HG02884 (cell line): Measurements from ENCODE around the gene KCNH1.

Experiments used
- ATAC-seq: cut with Tn5 transposase; IDR thresholded peaks from one replicate; pipeline ENCODE4 v1.9.1; 2021; ENCODE audit warnings: mild to moderate bottlenecking, moderate library complexity; ENCODE audit not compliant: unreplicated experiment

Gene KCNH1

GRCh38 chr1:210655511-210655910, 478.4 kb downstream of the KCNH1 start:
- ATAC-seq, result no peak

DNA sequence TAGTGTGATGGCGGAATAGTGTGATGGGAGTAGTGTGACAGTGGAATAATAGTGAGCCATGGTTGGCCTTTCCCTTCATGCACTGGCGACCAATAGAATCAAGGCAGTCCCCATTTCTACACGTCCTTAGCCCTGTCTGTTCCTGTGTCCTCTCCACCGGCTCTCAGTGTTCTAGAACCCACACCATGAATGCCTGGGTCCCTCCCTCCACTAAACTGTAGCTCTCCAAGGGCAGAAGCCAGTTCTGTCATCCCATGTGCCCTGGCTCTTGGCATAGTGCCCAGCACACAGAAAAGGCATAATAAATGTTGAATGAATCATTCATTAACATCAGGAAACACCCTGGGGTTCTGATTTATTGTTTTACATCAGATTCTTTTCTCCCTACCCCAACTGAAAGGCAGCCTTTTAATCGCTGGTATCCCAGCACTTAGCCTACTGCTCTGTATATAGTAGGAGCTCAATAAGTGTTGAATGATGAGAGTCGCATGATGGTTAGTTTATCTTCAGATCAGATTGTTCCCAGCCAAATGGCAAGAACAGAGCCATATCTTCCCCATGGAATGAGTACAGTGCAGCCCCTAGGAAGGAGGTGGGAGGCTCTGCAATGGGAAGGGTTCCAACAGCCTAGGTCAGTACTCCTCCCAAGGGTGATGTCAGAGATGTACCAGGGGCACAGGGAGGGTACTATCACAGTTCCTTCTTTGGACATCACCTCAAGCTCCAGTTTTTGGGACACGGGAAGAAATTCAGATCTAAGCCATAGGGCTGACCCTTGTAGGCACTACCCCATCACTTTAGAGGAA, 479.6 kb downstream of the KCNH1 start:
- ATAC-seq, result no peak

DNA sequence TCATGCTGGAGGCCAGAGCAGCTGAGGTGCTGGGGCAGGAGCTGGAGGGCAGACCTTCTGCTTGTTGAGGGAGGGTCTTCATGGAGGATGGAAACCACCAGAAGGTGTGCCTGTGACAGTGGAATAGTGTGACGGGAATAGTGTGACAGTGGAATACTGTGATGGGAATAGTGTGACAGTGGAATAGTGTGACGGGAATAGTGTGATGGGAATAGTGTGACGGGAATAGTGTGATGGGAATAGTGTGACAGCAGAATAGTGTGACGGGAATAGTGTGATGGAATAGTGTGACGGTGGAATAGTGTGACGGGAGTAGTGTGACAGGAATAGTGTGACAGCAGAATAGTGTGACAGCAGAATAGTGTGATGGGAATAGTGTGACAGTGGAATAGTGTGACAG, 480.2 kb downstream of the KCNH1 start:
- ATAC-seq, result no peak

DNA sequence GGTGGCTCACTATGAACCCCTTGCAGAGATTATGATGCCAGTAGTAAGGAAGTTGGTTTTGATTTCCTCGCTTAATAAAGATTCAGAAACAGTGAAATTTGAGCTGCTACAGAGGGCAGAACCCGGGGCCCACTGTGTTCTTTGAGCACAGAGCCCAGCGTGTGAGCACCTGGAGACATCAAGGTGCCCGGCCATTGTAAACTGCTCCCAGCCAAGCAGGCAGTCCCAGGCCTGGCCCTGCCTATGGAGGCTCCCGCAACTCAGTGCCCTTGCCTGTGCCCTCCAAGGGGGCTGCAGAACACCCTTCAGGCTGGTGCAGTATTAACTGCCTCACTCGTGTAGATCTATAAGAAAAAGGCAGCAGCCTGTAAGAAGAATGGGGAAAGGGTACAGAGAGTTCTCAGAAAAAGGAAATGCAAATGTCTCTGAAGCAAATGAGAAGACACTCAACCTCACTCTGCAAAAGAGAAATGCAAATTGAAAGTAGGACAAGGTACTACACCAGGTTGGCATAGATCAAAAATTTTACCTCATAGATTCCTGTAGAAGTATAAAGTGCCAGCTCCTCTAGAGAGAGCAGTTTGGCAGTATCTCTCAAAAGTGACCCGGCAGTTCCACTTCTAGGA, 481.5 kb downstream of the KCNH1 start:
- no peak for ATAC-seq

GRCh38 chr1:210650403-210650802, 483.5 kb downstream of the KCNH1 start:
- no peak for ATAC-seq

- ATAC-seq, result no peak
Observed at GRCh38 chr1:210648588-210649269, 485.2 kb downstream of the KCNH1 start.

DNA sequence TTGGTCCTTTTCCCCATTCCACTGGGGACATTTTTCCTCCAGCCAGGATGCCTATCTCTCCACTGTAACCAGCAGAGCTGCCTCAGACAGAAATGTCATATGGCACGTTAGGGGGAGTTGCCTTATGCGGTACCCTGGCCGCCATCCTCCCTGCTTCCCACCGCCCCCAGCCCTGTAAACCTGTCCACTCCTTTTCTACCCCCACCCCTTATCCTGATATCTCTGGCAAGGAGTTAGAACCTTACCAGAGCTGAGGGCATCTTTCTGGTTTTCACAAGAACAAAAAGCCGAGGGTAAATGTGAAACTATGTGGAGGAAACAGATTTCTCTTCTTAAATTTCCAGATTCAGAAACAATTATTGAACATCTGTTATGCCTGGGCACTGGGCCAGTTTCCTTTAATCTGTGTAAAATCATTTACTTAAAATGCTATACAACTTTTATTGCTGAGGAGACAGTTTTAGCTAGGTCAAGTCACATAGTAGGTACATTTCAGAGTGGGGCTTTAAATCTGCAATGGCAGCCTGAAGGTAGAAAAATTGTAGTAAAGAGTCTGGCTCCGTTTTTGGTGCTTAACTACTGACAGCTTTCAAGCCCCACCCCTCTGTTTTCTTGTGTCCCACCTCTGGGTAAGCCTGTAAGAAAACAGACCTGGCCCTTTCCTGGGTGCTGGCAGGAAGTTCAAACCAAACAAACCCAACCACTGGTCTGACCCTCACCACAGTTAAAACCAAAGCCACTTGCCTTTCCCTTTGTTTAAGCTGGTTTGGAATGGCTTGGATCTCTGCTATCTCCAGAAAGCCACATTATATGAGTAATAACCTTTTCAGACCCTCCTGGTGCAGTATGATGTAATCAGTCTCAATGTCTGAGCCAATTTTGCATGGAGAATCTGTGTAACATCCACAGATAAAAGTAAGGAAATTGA, 486.3 kb downstream of the KCNH1 start:
- no peak for ATAC-seq

DNA sequence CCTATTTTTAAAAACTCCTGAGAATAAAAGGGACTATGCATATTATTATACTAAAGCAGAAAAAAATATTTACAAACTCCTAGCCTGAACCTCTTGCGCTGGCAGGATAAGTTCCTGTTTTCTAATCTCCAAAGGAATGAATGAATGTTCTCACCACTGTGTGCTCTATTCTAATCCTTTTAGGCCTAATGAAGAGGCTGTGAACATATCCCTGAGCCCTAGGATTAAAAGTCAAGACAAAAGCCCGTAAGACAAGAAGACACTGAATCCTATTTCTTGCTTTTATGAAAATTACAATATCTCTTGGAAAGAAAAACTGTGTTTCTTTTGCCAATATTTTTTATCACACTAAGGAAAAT, 487.7 kb downstream of the KCNH1 start:
- no peak for ATAC-seq

GRCh38 chr1:210645582-210646257, 488.2 kb downstream of the KCNH1 start:
- no peak for ATAC-seq

- ATAC-seq, result no peak
Observed at GRCh38 chr1:210641582-210641981, 492.4 kb downstream of the KCNH1 start.

DNA sequence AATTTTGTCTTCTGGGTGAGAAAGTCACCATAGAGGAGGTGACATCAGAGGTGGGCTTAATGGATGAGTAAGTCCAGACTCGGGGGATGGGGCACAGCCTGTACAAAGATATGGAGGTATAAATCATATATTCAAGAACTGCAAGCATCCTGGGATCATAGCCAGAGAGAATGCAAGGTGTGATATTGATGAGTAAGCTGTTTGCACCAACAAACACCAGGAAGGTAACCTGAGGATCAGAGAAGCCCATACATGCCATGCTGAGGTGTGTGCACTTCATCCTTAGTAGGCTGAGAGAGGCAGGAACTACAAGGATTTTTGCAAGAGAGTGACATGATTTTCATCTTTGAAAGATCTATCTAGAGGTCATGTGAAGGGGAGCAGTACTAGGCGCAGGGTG, 498.8 kb downstream of the KCNH1 start:
- ATAC-seq, result no peak

DNA sequence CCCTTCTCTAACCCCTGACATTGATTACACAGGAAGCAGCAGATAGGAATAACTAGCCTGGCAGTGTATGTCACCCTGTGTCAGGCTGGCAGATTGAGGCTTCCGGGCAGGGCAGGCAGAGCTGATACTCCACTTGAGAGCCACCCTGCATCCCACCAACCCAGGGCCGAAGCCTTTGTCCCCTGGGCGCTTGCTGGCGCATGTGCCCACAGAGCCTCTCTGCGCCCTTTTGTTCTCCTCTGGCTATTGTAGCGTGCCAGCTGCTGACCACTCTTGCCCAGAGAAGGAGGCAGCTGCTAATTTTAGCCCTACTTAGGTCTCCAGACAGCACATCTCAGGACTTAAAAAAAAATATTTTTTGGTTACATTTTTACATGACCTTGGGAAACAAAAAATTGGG, 500.3 kb downstream of the KCNH1 start:
- no peak for ATAC-seq

DNA sequence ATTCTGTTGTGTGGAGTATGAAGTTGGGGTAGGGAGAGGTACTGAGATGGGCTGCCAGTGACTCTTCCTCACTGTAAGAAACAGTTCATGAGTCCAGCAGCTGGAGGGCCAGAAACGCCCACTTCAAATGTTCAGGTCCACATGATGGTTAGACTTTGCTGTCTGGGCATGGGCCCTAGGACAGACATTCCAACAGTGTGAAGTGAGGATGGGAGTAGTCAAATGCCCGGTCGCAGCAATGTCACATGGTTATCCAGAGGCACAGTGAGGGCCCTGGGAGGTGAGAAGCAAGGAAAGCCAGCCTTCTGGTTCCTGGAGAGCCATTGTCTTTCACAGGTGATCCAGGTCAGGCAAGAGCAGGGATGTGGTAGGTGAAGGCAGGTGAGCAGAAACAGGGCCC, 500.8 kb downstream of the KCNH1 start:
- ATAC-seq, result no peak

DNA sequence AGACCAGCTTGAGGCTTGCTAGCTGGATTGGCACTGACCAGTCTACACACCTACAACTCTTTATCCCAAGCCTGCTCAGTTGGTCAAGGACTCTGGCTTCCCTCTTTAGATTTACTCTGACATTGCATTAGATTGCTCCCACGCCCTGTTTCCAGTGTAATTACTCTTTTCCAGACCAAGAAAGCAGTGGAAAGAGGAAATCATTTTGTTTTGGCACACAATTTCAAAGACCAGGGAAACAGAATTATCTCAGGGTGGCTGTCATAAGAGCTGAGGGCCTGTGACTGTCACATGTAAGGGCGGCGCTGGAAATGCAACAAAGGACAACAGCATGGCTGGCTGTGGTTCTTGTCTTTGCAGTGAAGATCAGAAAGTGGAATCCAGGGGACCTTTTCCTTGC, 502.5 kb downstream of the KCNH1 start:
- ATAC-seq, result no peak

- ATAC-seq, result no peak
Observed at GRCh38 chr1:210629276-210629675, 504.7 kb downstream of the KCNH1 start.

DNA sequence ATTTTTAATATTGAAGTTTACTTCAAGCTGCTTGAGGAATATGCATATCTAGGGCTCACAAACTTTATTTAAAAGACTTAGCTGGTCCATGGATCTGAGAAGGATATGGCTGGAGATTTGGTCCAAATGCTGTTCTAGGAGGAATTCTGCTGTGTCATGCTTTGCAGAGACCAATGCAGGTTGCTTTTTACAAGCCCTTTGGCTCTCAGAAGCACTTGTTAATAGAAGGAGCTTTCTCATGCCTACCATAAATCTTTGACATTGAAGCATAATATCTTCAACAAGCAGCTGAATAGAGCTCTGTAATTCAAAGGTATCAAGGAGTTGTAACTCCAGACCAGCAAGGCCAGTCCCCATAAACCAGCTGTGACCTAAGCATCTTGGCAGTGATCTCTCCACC, 506.2 kb downstream of the KCNH1 start:
- ATAC-seq, result no peak
